Pancreas (tissue), 10 donors: Measurements from ENCODE around the gene PRICKLE2. TPM values are rescaled to one million over a fixed set of nuclear protein-coding genes. Genes with fewer than 3 reads are reported as not detected.
"Not testable (repeated sequence)": the region's sequence is repeated elsewhere in the genome, so short reads cannot be mapped to it uniquely, and the experiment has no call there.

Experiments
- ATAC-seq, 4 donors: fragments of 200-7000 bp; cut with Tn5 transposase; one replicate each; pipeline versions ENCODE4 v1.8.0 to v1.9.1; 2020; ENCODE audit warnings: mild to moderate bottlenecking in 4 of 4, moderate library complexity in 4 of 4
- DNase-seq, 6 donors: peaks; one replicate each; pipeline ENCODE4 v3.0.0-alpha.2; 2020
- FAIRE-seq: peaks from 2 replicates; lab custom pipeline; 2012; peaks lifted over from hg19 to GRCh38; lab: Jason Lieb, UNC
- H3K27ac ChIP-seq, 4 donors: fragments of 200-600 bp; sonication (generic); 1 replicate in 3 of 4; 2 replicates in 1 of 4; pipeline versions ENCODE4 v1.5.0 to v1.8.0; 2020
- H3K27me3 ChIP-seq, 4 donors: fragments of 200-600 bp; one replicate each; pipeline ENCODE4 v1.8.0; 2021
- H3K36me3 ChIP-seq, 3 donors: fragments of 200-600 bp; sonication (generic) in 1 of 3; one replicate each; pipeline versions ENCODE4 v1.5.0 to v1.8.0; 2020 to 2021
- H3K4me1 ChIP-seq, 3 donors: fragments of 200-600 bp; one replicate each; pipeline ENCODE4 v1.8.0; 2021
- H3K4me3 ChIP-seq, 4 donors: fragments of 200-600 bp; sonication (generic) in 2 of 4; one replicate each; pipeline versions ENCODE4 v1.5.0 to v1.8.0; 2020 to 2021
- H3K9me3 ChIP-seq, 4 donors: fragments of 200-600 bp; one replicate each; pipeline ENCODE4 v1.8.0; 2021
- CTCF ChIP-seq, 4 donors: fragments of 200-600 bp; sonication (generic) in 3 of 4; IDR thresholded peaks; one replicate each; pipeline versions ENCODE4 v1.5.0 to v1.8.0; 2021; ENCODE audit warnings: antibody characterized with exemption in 4 of 4
- WGBS, 2 donors: extraction: QIAGEN DNeasy Blood & Tissue Kit; methylation state at CpG; one replicate each; pipeline ENCODE4 v1.1.7; 2013; 5-methylcytosine and 5-hydroxymethylcytosine counted together
- intact Hi-C, 3 donors: fragments of 100-400 bp; cut with DNase I; formaldehyde crosslinking; loops; one replicate each; pipeline versions ENCODE4 v1.11.1 to v1.14.2; 2022
- polyA plus RNA-seq, 2 donors: library from polyadenylated mRNA; stranded (reverse); fragments of 200-250 nt; gene quantifications; one replicate each; pipeline ENCODE4 v1.2.3, GENCODE V29; 2013
- total RNA-seq, 6 donors: library from RNA; stranded (reverse); fragmentation: NEBNext Ultra II Directional in 4 of 6; extraction: Animal tissue kit (Norgen Biotek cat#: 25700) in 4 of 6; gene quantifications; one replicate each; pipeline versions ENCODE4 v1.2.1 to v1.2.4, GENCODE V29; 2021 to 2023
- donor health status: healthy with polysubstance abuse.
- donor health status: DM: no; HTN: no; CAD: no; lungs with moderate emphysema.
- donor health status: DM: no; HTN: no; CAD: no.
- donor health status: control.
- donor health status: control.
- donor health status: Bipolar disorder and iron deficiency.
- donor health status: DM: yes; HTN: yes; CAD: no.
- donor health status: DM: no; HTN: no; CAD: no.
- donor health status: DM: no; HTN: no; CAD: no.
- donor health status: DM: yes; HTN: yes; CAD: no.

Gene PRICKLE2
- total and polyA plus RNA-seq, 8 donors: 1.5 to 13.9 (median 7.2) TPM

DNA sequence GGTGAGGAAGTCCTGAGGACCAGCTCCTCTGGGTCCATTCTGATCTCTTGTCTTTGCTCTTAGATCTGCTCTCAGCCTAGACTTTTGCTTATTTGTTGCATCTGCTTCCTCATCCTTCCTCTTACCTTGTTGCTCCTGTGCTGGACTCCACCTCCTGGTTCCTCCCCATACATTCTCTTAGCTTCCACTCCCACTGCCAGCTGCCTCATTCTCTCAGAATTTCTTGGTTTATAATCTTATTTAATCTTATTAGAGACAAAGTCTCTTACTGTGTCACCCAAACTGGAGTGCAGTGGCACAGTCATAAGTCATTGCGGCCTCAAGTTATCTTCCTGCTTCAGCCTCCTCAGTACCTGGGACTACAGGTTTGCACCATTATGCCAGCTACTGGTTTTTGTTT lies 133.8 kb downstream of the PRICKLE2 start:
- Histone ChIP-seq H3K27me3 (no peaks in the 10 kb centered on the region), H3K27ac (no peak overlapping the region), H3K4me3 (no peak overlapping the region), H3K36me3 (no peaks in the 10 kb centered on the region), H3K9me3 (no peaks in the 10 kb centered on the region), H3K4me1 (no peaks in the 10 kb centered on the region)
- WGBS, 2 donors: 95 to 98% methylated on average over 1 of the region's 1 CpG
- no peak for FAIRE-seq
- TF ChIP-seq CTCF (IDR thresholded peaks at IDR 0.05): no peak
- intact Hi-C loops: no loop called here
- ATAC-seq: no peak
- DNase-seq: no peak

- H3K27me3 ChIP-seq, H3K27ac ChIP-seq, H3K9me3 ChIP-seq, DNase-seq, intact Hi-C loops, H3K36me3 ChIP-seq, FAIRE-seq, H3K4me3 ChIP-seq, H3K4me1 ChIP-seq: not testable (repeated sequence)
- ATAC-seq: peak in 2 of 4 donors; percentile 29 to 49
- 61 to 65% methylated on average over 4 of the region's 4 CpGs for WGBS, 2 donors
Measured at GRCh38 chr3:64089386-64089785, 135.9 kb downstream of the PRICKLE2 start.

- Histone ChIP-seq H3K4me1 (no peaks in the 10 kb centered on the region), H3K4me3 (no peak overlapping the region), H3K9me3 (no peaks in the 10 kb centered on the region), H3K27me3 (no peaks in the 10 kb centered on the region), H3K27ac (no peak overlapping the region), H3K36me3 (no peaks in the 10 kb centered on the region)
- WGBS, 2 donors: 38 to 46% methylated on average over 1 of the region's 1 CpG
- FAIRE-seq (no peak), DNase-seq (no peak), ATAC-seq (no peak)
- intact Hi-C loops: no loop called here
- TF ChIP-seq CTCF (IDR thresholded peaks at IDR 0.05): no peak
Measured at GRCh38 chr3:64088408-64089205, 136.7 kb downstream of the PRICKLE2 start.

- 72 to 84% methylated on average over 5 of the region's 5 CpGs for WGBS, 2 donors
- H3K27ac ChIP-seq: no peak overlapping the region
- H3K36me3 ChIP-seq: no peaks in the 10 kb centered on the region
- no peak overlapping the region for H3K4me3 ChIP-seq
- DNase-seq (no peak), ATAC-seq (no peak), FAIRE-seq (no peak)
- H3K27me3 ChIP-seq: no peaks in the 10 kb centered on the region
- no peaks in the 10 kb centered on the region for H3K4me1 ChIP-seq
- no peaks in the 10 kb centered on the region for H3K9me3 ChIP-seq
- intact Hi-C loops: no loop called here
- TF ChIP-seq CTCF (IDR thresholded peaks at IDR 0.05): no peak
Measured at GRCh38 chr3:64086479-64087252, 138.6 kb downstream of the PRICKLE2 start.

DNA sequence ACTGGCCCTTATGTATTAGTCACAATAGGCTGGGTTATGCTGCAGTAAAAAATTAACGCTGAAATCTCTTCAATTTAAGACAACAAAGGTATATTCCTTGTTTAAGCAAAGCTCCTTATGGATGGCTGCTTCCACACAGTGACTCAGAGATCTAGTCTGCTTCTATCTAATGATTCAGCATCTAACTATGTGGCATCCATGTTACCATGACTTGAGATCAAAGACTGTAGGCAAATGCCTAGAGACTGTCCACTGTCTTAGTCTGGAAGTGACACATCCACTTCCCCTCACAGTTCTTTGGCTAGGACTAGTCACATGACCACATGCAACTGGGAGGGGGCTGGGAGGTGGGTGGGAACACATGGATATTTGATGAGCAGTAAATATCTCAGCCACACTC lies 140.6 kb downstream of the PRICKLE2 start:
- Histone ChIP-seq H3K4me1 (no peaks in the 10 kb centered on the region), H3K36me3 (no peaks in the 10 kb centered on the region), H3K27ac (no peak overlapping the region), H3K9me3 (no peaks in the 10 kb centered on the region), H3K4me3 (no peak overlapping the region), H3K27me3 (no peaks in the 10 kb centered on the region)
- intact Hi-C loops: no loop called here
- FAIRE-seq: no peak
- no peak for ATAC-seq
- WGBS, 2 donors: 37 to 94% methylated on average over 1 of the region's 1 CpG
- no peak for TF ChIP-seq CTCF (IDR thresholded peaks at IDR 0.05)
- DNase-seq: no peak
